ENCODE results near the gene RFPL3. TPM values are rescaled to one million over a fixed set of nuclear protein-coding genes. Genes with fewer than 3 reads are reported as not detected.

The RFPL3 gene
- polyA plus RNA-seq, 3 donors: not detected

DNA sequence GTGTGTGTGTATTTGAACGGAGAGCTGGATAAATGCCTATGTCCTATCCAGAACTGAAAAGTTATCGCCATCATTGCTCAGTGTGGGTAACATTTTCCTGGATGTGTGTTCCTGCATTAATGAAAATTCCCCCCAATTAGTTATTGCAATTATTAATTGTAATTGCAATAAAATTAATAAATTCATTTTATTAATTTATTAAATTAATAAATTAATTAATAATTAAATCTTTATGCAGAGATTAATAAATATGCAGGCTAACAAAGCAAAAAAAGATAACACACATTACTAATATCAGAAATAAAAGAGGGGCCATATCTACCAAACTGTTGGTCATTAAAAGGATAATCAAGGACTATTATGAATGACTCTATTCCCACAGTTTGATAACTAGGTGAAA is 3.6 kb downstream of the RFPL3 start:
- Histone ChIP-seq H3K36me3 (replicated peaks in 1 of 2; ENCODE audit: control insufficient read depth in 1 of 2, insufficient read depth in 2 of 2, low read length in 2 of 2) (no peaks in the 10 kb centered on the region), H3K27me3 (ENCODE audit: control insufficient read depth in 2 of 2, insufficient read depth in 2 of 2, low read length in 2 of 2) (no peaks in the 10 kb centered on the region), H2AFZ (ENCODE audit: insufficient read depth, low read depth, low read length, poor library complexity, severe bottlenecking) (no peak overlapping the region), H3K27ac (ENCODE audit: low read depth in 1 of 2, low read length in 2 of 2) (no peak overlapping the region), H3K79me2 (ENCODE audit: insufficient read depth, low read length) (no peaks in the 10 kb centered on the region), H3K9me3 (replicated peaks in 1 of 2; ENCODE audit: control insufficient read depth in 1 of 2, insufficient read depth in 1 of 2, low read length in 2 of 2) (no peaks in the 10 kb centered on the region), H3K4me2 (replicated peaks; ENCODE audit: extremely low read depth, low read length, poor library complexity, severe bottlenecking) (no peak overlapping the region), H3K4me3 (replicated peaks in 1 of 3; ENCODE audit: low read depth in 2 of 3, low read length in 3 of 3) (no peak overlapping the region), H4K20me1 (ENCODE audit: insufficient read depth, low read length) (no peaks in the 10 kb centered on the region), H3K9ac (ENCODE audit: insufficient read depth, low read length, poor library complexity, severe bottlenecking) (no peak overlapping the region), H3K4me1 (ENCODE audit: control insufficient read depth in 1 of 2, insufficient read depth in 2 of 2, low read length in 2 of 2) (no peaks in the 10 kb centered on the region)
- Mint-ChIP-seq H3K27me3 (ENCODE audit: low read depth in 3 of 3) (peaks cover 3 to 5% (median 4%) of the 10 kb centered on the region in 3 donors), H3K27ac (no peak overlapping the region), H3K4me3 (no peak overlapping the region), H3K4me1 (no peaks in the 10 kb centered on the region), H3K9me3 (no peaks in the 10 kb centered on the region), H3K36me3 (no peaks in the 10 kb centered on the region)
- no CpG with 5 or more reads among the region's 2 CpGs for WGBS (ENCODE audit: insufficient coverage)
- intact Hi-C loops (cut with micrococcal nuclease): no loop called here
- no peak for DNase-seq
- TF ChIP-seq CTCF (IDR thresholded peaks at IDR 0.05): no peak

- Mint-ChIP-seq H3K9me3 (no peaks in the 10 kb centered on the region), H3K36me3 (no peaks in the 10 kb centered on the region), H3K27ac (no peak overlapping the region), H3K4me1 (no peaks in the 10 kb centered on the region), H3K4me3 (no peak overlapping the region), H3K27me3 (ENCODE audit: low read depth in 3 of 3) (peaks cover 4 to 9% (median 7%) of the 10 kb centered on the region in 3 donors)
- Histone ChIP-seq H3K4me1 (ENCODE audit: control insufficient read depth in 1 of 2, insufficient read depth in 2 of 2, low read length in 2 of 2) (no peaks in the 10 kb centered on the region), H3K9me3 (replicated peaks in 1 of 2; ENCODE audit: control insufficient read depth in 1 of 2, insufficient read depth in 1 of 2, low read length in 2 of 2) (no peaks in the 10 kb centered on the region), H3K4me2 (replicated peaks; ENCODE audit: extremely low read depth, low read length, poor library complexity, severe bottlenecking) (no peak overlapping the region), H3K27me3 (ENCODE audit: control insufficient read depth in 2 of 2, insufficient read depth in 2 of 2, low read length in 2 of 2) (no peaks in the 10 kb centered on the region), H4K20me1 (ENCODE audit: insufficient read depth, low read length) (no peaks in the 10 kb centered on the region), H3K9ac (ENCODE audit: insufficient read depth, low read length, poor library complexity, severe bottlenecking) (no peak overlapping the region), H3K27ac (ENCODE audit: low read depth in 1 of 2, low read length in 2 of 2) (no peak overlapping the region), H2AFZ (ENCODE audit: insufficient read depth, low read depth, low read length, poor library complexity, severe bottlenecking) (no peak overlapping the region), H3K79me2 (ENCODE audit: insufficient read depth, low read length) (no peaks in the 10 kb centered on the region), H3K36me3 (replicated peaks in 1 of 2; ENCODE audit: control insufficient read depth in 1 of 2, insufficient read depth in 2 of 2, low read length in 2 of 2) (no peaks in the 10 kb centered on the region), H3K4me3 (replicated peaks in 1 of 3; ENCODE audit: low read depth in 2 of 3, low read length in 3 of 3) (no peak overlapping the region)
- DNase-seq: no peak
- 84% methylated on average over 3 of the region's 5 CpGs for WGBS (ENCODE audit: insufficient coverage)
- TF ChIP-seq CTCF (IDR thresholded peaks at IDR 0.05): no peak
- intact Hi-C loops (cut with micrococcal nuclease): no loop called here
Measured at GRCh38 chr22:32364210-32364609, 6.5 kb downstream of the RFPL3 start.
